ENCODE measurements around the gene TLE1.
"Not testable (repeated sequence)": the region's sequence is repeated elsewhere in the genome, so short reads cannot be mapped to it uniquely, and the experiment has no call there.

TLE1 gene

DNA sequence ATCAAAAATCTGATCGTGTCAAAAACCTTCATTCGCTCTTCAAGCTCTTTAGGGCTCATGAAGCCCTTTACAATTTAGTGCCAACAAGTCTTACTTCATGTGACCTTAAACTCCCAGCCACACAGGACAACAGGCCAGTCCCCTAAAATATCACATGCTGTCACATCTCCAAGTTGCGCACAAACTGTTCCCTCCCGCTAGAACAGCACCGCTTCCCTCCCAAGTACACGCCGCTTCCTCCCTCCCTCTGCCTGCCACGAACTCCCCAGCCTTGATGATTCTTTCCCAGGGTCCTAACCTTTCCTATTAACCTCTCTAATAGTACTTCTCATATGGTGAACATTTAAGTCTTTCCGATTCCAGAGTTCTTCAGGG lies 91.2 kb downstream of the TLE1 start:
- DNase-seq (ENCODE audit: insufficient read length, low spot score) (no peak), FAIRE-seq (no peak)
- TF ChIP-seq CTCF (IDR thresholded peaks at IDR 0.05; ENCODE audit: insufficient read depth, missing control alignments) = no peak

DNA sequence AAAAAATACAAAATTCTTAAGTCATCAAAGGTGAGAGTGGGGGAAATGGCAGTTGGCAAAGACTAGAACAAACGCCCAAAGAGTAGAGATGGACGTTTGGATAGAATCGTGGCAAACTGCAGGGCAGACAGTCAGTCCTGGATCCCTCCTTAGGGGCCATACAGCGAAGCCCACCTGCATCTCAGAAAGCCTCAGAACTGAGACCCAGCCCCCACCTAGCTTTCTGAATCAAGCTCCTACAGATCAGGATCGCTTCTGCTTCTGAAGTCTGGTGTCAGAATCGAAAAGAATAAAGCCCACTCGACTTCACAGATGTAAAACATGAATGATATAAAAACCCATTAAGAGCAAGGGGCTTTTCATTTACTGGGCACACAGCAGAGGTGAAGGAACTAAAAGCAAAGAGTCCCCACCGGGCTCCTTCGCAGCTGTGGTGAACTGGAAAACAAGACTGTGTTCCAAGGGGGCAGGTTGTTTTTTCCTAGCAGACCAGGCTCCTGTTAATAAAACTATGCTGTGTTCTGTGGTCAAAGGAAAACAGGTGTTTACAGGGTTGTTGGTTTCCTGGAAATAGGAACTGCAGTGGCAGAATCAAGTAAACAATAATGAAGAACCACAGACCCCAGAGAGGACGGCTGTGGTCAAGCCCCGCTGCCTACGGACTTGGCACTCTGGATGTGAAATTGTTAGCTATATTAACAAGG lies 91.8 kb downstream of the TLE1 start:
- no peak for FAIRE-seq
- no peak for DNase-seq (ENCODE audit: insufficient read length, low spot score)
- no peak for TF ChIP-seq CTCF (IDR thresholded peaks at IDR 0.05; ENCODE audit: insufficient read depth, missing control alignments)

DNA sequence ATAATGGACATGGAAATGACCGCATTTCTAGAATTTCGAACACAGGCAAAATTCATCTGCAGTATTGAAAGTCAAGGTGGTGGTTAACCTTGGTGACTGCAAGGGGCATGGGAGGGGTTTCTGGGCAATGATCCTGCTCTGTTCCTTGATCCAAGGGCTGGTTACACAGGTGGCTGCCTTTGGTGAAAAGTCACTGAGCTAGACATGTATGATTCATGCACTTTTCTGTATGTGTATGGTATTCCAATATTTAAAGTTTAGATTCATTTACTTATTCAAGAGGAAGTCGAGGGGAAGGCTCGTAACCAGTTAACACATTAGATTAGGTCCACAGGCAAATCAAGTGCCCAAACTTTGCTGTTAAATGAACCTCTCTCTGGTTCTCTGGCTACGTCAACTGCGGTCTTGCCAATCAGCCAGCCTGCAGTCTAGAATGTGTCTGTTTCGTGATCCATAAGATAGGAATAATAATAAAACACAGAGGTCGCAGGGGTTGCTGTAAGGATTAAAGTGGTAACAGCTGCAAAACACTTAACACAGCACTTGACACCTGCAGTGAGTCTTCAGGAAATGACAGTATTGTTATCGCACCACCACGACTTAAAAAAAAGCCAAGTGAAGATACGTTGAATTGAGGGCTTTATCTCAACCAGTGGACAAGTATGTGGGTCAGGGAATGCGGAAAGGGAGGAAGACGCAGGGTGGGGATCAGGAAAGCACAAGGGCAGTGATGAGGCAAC lies 92.5 kb downstream of the TLE1 start:
- FAIRE-seq (no peak), DNase-seq (ENCODE audit: insufficient read length, low spot score) (no peak)

GRCh38 chr9:81595887-81596543 lies 93.3 kb downstream of the TLE1 start:
- FAIRE-seq (no peak), DNase-seq (ENCODE audit: insufficient read length, low spot score) (no peak)
- no peak for TF ChIP-seq CTCF (IDR thresholded peaks at IDR 0.05; ENCODE audit: insufficient read depth, missing control alignments)

More for the DNA sequence above, 92.5 kb downstream of the TLE1 start:
- TF ChIP-seq CTCF (IDR thresholded peaks at IDR 0.05; ENCODE audit: insufficient read depth, missing control alignments) = no peak

- DNase-seq (ENCODE audit: insufficient read length, low spot score); FAIRE-seq: not testable (repeated sequence)
These were observed 94.1 kb downstream of the TLE1 start for GRCh38 chr9:81595293-81595692.

- FAIRE-seq (no peak), DNase-seq (ENCODE audit: insufficient read length, low spot score) (no peak)
- no peak for TF ChIP-seq CTCF (IDR thresholded peaks at IDR 0.05; ENCODE audit: insufficient read depth, missing control alignments)
These were observed 94.9 kb downstream of the TLE1 start for GRCh38 chr9:81594415-81594814.

DNA sequence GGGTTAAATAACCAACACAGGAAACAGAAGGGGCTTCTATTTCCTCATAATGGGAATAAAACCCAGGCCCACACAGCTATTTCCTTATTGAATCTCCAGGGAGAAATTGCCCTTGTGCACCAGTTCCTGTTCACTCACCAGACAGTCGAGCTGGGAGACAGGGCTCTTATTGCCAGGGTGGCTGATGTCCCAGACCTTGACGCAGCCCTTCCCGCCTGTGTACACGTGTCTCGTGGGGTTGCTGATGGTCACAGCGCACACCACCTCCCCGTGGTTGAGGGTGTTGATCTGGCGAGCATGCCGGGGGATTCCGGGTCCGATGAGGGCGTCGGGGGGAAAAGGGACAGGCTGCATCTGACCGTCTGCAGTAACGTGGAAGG lies 96.5 kb downstream of the TLE1 start:
- TF ChIP-seq CTCF (IDR thresholded peaks at IDR 0.05; ENCODE audit: insufficient read depth, missing control alignments) = no peak
- FAIRE-seq (no peak), DNase-seq (ENCODE audit: insufficient read length, low spot score) (no peak)

Data from D721Med (cell line).